ENCODE data around the gene CHCHD4. TPM values are rescaled to one million over a fixed set of nuclear protein-coding genes. Genes with fewer than 3 reads are reported as not detected.

CHCHD4 gene
- total RNA-seq, 4 donors from 2014 or later, result 10.7 to 17.7 (median 13.8) TPM

DNA sequence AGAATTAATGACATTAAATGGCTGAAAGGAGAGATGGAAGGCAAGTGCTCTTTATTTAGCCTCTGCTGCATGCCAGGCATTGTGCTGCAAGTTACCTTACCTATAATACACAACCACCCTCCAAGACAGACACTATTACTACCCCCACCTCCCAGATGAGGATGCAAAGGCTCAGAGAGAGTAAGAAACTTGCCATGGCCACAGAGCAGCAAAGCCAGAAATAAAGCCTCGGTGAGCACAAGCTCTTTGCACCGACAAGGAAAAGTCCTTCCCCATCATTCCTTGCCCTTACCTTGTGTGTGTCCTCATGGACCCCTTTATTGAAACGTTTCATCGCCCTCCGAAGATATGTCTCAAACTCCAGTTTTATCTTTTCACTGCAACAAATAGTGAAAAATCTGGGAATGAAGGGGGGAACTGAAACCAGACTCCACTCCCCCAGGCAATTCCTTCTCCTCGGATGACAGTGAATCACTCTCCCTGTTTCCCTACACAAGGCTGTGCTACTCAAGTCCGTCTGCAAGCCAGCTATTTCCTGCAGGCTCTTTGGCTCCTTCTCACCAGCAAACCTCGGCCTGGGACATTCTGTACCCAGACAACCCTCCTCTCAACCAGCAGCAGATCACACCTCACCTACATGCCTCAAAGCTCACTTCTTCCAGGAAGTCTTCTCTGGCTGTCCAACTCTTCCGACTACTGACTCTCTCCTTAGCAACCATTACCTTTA lies 42.4 kb upstream of the CHCHD4 start:
- no peaks in the 10 kb centered on the region for H3K4me1 ChIP-seq
- WGBS, 2 donors, result 83 to 93% methylated on average over 9 of the region's 9 CpGs
- H3K27ac ChIP-seq, result no peak overlapping the region
- no peaks in the 10 kb centered on the region for H3K27me3 ChIP-seq
- no peak for DNase-seq (ENCODE audit: low spot score in 2 of 2)
- peaks cover 0 to 100% (median 63%) of the 10 kb centered on the region in 3 donors for H3K36me3 ChIP-seq
- TF ChIP-seq, protein P1, sequence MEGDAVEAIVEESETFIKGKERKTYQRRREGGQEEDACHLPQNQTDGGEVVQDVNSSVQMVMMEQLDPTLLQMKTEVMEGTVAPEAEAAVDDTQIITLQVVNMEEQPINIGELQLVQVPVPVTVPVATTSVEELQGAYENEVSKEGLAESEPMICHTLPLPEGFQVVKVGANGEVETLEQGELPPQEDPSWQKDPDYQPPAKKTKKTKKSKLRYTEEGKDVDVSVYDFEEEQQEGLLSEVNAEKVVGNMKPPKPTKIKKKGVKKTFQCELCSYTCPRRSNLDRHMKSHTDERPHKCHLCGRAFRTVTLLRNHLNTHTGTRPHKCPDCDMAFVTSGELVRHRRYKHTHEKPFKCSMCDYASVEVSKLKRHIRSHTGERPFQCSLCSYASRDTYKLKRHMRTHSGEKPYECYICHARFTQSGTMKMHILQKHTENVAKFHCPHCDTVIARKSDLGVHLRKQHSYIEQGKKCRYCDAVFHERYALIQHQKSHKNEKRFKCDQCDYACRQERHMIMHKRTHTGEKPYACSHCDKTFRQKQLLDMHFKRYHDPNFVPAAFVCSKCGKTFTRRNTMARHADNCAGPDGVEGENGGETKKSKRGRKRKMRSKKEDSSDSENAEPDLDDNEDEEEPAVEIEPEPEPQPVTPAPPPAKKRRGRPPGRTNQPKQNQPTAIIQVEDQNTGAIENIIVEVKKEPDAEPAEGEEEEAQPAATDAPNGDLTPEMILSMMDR (IDR thresholded peaks at IDR 0.05), result no peak
- no peak for TF ChIP-seq POLR2A (IDR thresholded peaks at IDR 0.05)
- TF ChIP-seq EP300 (IDR thresholded peaks at IDR 0.05), result no peak
- peaks cover 0 to 9% (median under 1%) of the 10 kb centered on the region in 4 donors for H3K9me3 ChIP-seq
- H3K4me3 ChIP-seq, result no peak overlapping the region

DNA sequence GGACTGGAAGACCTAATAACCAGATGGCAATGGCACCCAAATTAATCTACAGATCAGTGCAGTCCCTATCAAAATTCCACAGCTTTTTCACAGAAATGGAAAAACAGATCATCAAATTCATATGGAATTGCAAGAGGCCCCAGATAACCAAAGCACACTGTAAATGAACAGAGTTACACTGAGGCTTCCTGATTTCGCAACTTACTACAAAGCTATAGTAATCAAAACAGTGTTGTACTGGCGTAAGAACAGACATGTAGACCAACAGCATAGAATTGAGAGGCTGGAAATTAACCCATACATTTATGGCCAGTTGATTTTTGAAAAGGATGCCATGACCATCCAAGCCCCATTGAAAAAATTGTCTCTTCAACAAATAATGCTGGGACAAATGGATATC lies 37.5 kb upstream of the CHCHD4 start:
- Histone ChIP-seq H3K36me3 (peaks cover 5 to 100% (median 64%) of the 10 kb centered on the region in 3 donors), H3K27ac (no peak overlapping the region), H3K9me3 (peaks cover 0 to 22% (median 8%) of the 10 kb centered on the region in 4 donors), H3K4me1 (no peaks in the 10 kb centered on the region), H3K27me3 (no peaks in the 10 kb centered on the region), H3K4me3 (no peak overlapping the region)
- TF ChIP-seq, protein P1 (IDR thresholded peaks at IDR 0.05), result no peak
- TF ChIP-seq POLR2A (IDR thresholded peaks at IDR 0.05) (no peak), EP300 (IDR thresholded peaks at IDR 0.05) (no peak)
- no peak for DNase-seq (ENCODE audit: low spot score in 2 of 2)
- 88 to 98% methylated on average over 2 of the region's 2 CpGs for WGBS, 2 donors

DNA sequence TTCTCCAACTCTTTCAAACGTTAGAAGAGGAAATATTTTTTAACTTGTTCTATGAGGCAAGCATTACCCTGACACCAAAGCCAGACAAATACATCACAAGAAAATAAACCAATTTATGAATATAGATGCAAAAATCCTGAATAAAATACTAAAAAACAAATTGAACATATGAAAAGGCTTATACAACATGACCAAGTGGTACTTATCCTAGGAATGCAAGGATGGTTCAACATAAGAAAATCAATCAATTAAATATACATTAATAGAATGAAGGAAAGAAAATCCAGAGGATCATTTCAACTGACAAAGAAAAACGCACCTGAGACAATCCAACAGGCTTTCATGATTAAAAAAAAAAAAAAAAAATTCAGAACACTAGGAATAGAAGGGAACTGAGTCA lies 36.6 kb upstream of the CHCHD4 start:
- no peak for DNase-seq (ENCODE audit: low spot score in 2 of 2)
- no peak for TF ChIP-seq POLR2A (IDR thresholded peaks at IDR 0.05)
- no peak for TF ChIP-seq EP300 (IDR thresholded peaks at IDR 0.05)
- TF ChIP-seq, protein P1 (IDR thresholded peaks at IDR 0.05), result no peak
- WGBS, 2 donors, result 95 to 98% methylated on average over 2 of the region's 2 CpGs

GRCh38 chr3:14159426-14159825 lies 34.8 kb upstream of the CHCHD4 start:
- peaks cover 0 to under 1% (median 0%) of the 10 kb centered on the region in 4 donors for H3K4me1 ChIP-seq
- WGBS, 2 donors, result 97 to 98% methylated on average over 8 of the region's 8 CpGs
- H3K36me3 ChIP-seq, result peaks cover 5 to 93% (median 45%) of the 10 kb centered on the region in 3 donors

More for the DNA sequence above, 36.6 kb upstream of the CHCHD4 start:
- H3K27ac ChIP-seq, result no peak overlapping the region
- H3K9me3 ChIP-seq, result peaks cover 0 to 22% (median 8%) of the 10 kb centered on the region in 4 donors
- no peaks in the 10 kb centered on the region for H3K27me3 ChIP-seq
- no peaks in the 10 kb centered on the region for H3K4me1 ChIP-seq
- peaks cover 5 to 100% (median 62%) of the 10 kb centered on the region in 3 donors for H3K36me3 ChIP-seq
- no peak overlapping the region for H3K4me3 ChIP-seq

DNA sequence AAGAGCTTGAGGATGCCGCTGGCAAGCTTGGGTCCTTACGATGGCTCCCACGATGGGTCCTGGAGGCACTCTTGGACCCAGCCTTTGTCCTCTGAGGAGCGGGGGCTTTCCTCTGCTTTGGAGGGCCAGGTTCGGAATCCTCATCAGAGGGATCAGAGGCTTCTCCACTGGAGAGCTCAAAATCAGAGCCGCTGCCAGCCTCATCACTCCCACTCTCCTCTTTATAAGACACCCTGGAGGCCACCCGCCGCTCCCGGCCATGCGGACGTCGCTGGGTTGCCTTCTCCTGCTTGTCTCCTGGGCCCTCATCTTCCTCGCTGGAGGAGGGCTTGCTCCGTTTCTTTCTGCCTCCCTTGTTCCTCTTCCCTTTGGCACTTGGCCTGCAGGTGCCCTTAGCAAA lies 33.7 kb upstream of the CHCHD4 start:
- Histone ChIP-seq H3K9me3 (peaks cover 0 to 22% (median 8%) of the 10 kb centered on the region in 4 donors), H3K27me3 (no peaks in the 10 kb centered on the region), H3K27ac (no peak overlapping the region), H3K4me1 (peaks cover 0 to 4% (median 0%) of the 10 kb centered on the region in 4 donors), H3K4me3 (no peak overlapping the region), H3K36me3 (peaks cover 5 to 93% (median 42%) of the 10 kb centered on the region in 3 donors)
- TF ChIP-seq POLR2A (IDR thresholded peaks at IDR 0.05) (no peak), EP300 (IDR thresholded peaks at IDR 0.05) (no peak)
- TF ChIP-seq, protein P1 (IDR thresholded peaks at IDR 0.05), result no peak
- DNase-seq (ENCODE audit: low spot score in 2 of 2), result no peak
- 92 to 95% methylated on average over 14 of the region's 14 CpGs for WGBS, 2 donors

More at GRCh38 chr3:14159426-14159825, 34.8 kb upstream of the CHCHD4 start:
- no peak for DNase-seq (ENCODE audit: low spot score in 2 of 2)
- Histone ChIP-seq H3K27ac (no peak overlapping the region), H3K27me3 (no peaks in the 10 kb centered on the region), H3K4me3 (no peak overlapping the region), H3K9me3 (peaks cover 0 to 22% (median 8%) of the 10 kb centered on the region in 4 donors)
- no peak for TF ChIP-seq EP300 (IDR thresholded peaks at IDR 0.05)
- TF ChIP-seq POLR2A (IDR thresholded peaks at IDR 0.05), result no peak
- TF ChIP-seq, protein P1 (IDR thresholded peaks at IDR 0.05), result no peak
